DND-41 (cell line): ENCODE data around the gene ACTA2.

Experiments
- EZH2 ChIP-seq: IDR thresholded peaks from 3 replicates; pipeline ENCODE4 v1.6.1; 2012; ENCODE audit warnings: borderline replicate concordance, low read depth, mild to moderate bottlenecking, moderate library complexity, low read length, inconsistent platforms; ENCODE audit not compliant: severe bottlenecking
- TF ChIP-seq, protein P1 (sequence below): IDR thresholded peaks from 2 replicates; pipeline ENCODE4 v1.5.1; 2012; ENCODE audit warnings: borderline replicate concordance, low read length, moderate library complexity, mild to moderate bottlenecking; ENCODE audit not compliant: poor library complexity, severe bottlenecking; ENCODE audit errors: extremely low read depth

DNA sequence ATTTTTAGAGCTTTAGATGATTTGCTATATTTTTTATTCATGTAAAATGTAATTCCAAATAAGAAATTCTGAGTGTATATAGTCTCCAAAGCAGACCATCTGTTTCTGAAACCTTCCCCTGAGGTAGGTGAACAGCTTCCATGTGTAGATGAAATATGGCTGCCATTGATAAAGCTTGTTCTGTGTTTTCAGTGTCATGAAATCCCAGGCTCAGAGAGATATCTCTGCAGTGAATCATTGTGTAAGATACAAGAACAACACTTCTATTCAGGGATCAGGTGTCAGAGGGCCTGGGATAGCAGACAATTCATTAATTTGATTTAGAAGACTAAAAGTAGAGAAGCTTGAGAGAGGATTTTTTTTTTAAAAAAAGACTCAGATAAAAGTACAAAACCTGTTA, 29.1 kb downstream of the ACTA2 start:
- TF ChIP-seq, protein P1, sequence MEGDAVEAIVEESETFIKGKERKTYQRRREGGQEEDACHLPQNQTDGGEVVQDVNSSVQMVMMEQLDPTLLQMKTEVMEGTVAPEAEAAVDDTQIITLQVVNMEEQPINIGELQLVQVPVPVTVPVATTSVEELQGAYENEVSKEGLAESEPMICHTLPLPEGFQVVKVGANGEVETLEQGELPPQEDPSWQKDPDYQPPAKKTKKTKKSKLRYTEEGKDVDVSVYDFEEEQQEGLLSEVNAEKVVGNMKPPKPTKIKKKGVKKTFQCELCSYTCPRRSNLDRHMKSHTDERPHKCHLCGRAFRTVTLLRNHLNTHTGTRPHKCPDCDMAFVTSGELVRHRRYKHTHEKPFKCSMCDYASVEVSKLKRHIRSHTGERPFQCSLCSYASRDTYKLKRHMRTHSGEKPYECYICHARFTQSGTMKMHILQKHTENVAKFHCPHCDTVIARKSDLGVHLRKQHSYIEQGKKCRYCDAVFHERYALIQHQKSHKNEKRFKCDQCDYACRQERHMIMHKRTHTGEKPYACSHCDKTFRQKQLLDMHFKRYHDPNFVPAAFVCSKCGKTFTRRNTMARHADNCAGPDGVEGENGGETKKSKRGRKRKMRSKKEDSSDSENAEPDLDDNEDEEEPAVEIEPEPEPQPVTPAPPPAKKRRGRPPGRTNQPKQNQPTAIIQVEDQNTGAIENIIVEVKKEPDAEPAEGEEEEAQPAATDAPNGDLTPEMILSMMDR, result no peak
- no peak for TF ChIP-seq EZH2
